ENCODE results near the gene EXOC6. TPM values are rescaled to one million over a fixed set of nuclear protein-coding genes. Genes with fewer than 3 reads are reported as not detected.

EXOC6 gene
- polyA plus RNA-seq, 3 donors: 3.8 to 5.6 (median 5.1) TPM

DNA sequence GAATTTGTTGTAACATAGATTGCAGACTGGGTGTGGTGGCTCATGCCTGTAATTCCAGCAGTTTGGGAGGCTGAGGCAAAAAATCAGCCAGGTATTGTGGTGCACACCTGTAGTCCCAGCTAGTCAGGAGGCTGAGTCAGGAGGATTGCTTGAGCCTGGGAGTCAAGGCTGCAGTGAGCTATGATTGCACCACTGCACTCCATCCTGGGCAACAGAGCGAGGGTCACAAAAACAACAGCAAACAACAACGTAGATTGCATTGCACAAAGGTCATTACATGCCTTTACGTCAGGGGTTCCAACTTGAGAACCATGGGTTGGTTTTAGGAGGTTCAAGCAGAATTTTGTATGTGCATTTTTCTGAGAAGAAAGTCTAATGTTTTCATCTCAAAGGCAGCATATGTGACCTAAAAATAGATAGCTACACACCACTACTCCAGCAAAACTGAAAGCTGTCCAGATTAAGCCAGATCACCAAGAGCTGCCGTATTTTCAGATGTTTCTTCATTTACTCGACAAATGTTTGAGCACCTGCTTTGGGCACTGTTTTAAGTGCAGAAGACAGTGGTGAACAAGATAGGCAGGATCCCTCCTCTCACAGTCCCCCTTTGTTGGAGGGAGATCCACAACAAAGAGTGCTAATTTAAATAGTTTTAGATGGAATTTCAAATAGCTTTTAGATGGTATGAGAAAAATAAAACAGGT, 183.9 kb downstream of the EXOC6 start:
- H3K27ac ChIP-seq (ENCODE audit: low read depth, low read length): no peak overlapping the region
- 87 to 93% (median 92%) methylated on average over 5 of the region's 5 CpGs for WGBS, 3 donors

DNA sequence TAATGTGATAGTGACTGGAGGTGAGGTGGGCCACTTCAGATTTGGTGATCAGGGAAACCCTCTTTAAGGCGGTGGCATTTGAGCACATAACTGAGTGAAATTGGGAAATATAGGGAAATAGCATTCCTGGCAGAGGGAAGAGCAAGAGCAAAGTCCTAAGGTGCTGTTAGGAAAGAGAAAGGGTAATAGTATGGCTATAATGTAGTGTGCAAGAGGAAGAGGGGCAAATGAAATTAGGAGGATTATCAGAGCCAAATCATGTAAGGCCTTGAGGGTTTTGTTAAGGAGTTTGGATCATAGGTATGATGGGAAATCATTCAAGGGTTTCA, 184.5 kb downstream of the EXOC6 start:
- 94 to 100% (median 100%) methylated on average over 1 of the region's 1 CpG for WGBS, 3 donors
- H3K27ac ChIP-seq (ENCODE audit: low read depth, low read length): no peak overlapping the region

DNA sequence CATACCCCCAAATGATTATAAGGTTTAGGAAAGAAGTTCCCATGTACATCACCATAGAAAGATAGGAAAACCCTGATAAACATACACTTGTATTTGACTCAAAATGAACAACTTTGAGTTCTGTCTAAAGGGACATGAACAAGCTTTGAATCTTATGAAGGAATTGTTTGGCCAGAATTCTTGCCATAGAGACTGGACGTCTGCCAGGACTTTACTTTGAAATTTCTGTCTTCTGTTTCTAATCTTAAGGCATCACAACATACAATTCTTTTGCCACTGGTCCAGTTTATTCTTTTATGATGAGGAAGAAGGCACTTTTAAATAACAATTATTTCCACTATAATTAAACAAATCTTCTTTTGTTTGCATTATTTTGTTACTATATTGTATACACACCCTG, 186.1 kb downstream of the EXOC6 start:
- no peak overlapping the region for H3K27ac ChIP-seq (ENCODE audit: low read depth, low read length)
- 46 to 64% (median 61%) methylated on average over 1 of the region's 1 CpG for WGBS, 3 donors

DNA sequence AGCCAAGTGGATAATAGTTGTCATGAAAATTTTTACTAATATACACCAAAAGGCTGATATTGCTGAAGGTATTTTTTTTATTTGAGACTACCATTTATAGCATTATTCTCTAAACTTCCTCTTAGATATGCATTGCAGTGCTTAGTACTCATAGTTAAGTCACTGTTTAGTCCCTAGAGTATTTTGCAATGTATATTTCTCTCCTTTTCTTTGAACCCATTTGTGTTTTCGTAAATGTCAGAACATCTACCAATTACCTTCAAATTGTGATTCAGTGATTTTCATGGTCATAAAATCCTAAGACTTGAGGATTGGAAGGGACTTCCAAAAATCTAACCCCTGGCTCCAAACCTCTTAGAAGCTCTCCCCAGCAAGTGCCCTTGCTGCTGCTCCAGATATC, 190.8 kb downstream of the EXOC6 start:
- 96 to 100% (median 97%) methylated on average over 1 of the region's 1 CpG for WGBS, 3 donors
- no peak overlapping the region for H3K27ac ChIP-seq (ENCODE audit: low read depth, low read length)

DNA sequence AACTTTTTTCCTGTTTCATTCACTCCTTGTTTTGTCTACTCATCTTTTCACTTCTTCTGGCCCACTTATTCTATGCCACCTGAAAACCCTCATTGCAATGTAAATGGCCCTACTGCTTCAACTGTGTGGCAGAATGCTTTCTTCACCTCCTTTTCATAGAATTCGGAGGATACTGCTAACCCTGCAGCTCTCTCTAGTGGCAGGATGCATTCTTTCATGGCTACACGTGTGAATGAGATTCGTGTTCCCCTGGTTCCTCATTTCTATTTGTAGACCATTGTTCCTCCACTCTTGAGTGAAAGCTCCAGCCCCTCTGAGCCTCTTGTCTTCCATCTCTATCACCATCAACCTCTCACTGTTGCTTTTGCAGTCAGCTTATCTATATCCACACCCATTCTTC, 191.4 kb downstream of the EXOC6 start:
- WGBS, 3 donors: 27 to 54% (median 32%) methylated on average over 3 of the region's 3 CpGs
- no peak overlapping the region for H3K27ac ChIP-seq (ENCODE audit: low read depth, low read length)

DNA sequence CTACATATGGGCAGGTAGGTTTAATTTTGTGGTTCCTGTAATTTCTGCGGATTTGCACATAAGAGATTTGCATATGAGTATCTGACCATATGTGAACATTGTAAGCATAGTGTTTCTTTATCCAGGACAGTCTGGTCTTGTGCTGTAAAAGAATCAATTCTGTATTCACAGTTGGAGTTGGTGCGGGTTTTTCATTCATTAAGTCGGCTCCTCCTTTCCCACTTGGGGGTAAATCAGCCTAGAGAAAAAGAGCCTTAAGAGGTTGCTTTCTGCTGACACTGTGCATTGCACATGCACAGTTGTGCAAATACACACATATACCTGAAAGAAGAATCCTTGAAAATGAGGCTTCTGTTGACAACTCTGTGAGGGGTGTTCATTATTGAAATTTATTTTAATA, 206.2 kb downstream of the EXOC6 start:
- 89 to 95% (median 89%) methylated on average over 3 of the region's 3 CpGs for WGBS, 3 donors

DNA sequence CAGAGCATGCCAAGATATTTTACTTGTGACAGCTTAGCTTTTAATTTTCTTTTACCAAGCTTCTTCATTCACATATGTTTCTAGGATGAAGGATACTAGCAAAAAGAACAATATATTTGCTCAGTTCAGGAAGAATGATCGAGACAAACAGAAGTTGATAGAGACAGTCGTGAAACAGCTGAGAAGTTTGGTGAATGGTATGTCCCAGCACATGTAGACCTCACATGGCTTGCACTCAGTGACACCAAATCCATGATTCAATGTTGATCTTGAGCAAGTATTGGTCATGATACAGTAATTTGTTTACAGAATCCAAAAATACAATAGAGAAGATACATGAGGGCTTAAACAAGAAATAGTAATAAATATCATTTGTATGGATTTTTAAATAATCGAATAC, 209.8 kb downstream of the EXOC6 start:
- WGBS, 3 donors: 95 to 97% (median 96%) methylated on average over 3 of the region's 3 CpGs
- no peak overlapping the region for H3K27ac ChIP-seq (ENCODE audit: low read depth, low read length)

More for the DNA sequence above, 206.2 kb downstream of the EXOC6 start:
- no peak overlapping the region for H3K27ac ChIP-seq (ENCODE audit: low read depth, low read length)

DNA sequence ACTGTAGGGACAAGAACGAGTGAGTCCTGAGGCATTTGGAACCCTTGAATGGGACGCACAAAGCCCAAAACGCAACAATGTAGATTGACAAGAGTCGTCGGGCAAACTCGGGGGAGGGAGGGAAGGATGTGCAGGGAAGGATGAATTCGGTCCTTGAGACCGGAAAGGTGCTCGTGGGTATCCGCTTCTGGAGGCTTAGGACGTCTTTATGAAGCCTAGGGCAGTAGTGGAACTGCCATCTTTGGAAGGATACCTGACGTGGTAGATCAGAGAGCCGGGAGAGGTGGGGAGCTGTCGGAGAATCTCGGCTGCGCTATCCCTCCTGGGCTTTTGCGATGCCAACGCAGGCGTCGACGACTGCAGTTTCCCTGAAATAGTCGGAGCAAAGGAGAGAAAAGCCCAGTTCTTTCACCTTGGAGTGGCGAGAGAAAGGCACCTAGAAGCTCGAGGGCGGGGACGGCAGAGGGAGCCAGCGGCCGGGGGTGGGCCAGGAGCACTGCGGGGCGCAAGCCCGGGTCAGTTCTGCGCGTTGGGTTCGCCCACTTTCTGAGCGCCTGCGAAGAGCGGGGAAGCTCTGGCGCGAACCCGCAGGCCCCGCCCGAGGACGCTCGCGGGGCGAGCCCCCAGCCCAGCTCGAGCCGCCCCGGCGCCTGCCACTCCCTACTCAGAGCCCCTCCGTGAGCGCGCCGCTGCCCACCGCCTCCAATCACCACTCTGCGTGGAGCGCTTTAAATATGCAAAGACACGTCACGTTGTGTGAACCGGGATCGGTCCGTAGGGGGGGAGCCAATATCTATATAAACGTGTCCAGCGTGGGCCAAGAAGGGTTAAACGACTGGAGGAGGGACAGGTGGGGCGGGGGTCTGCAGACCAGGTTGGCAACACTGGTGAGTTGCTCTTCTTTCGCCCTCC, 211.9 kb downstream of the EXOC6 start, which contains the start of gene CYP26C1:
Gene CYP26C1 (plus strand): TSS at position 824 of the 912 bp plus-strand sequence. CDS start 466 bp downstream, outside the sequence.
- 33 to 51% (median 42%) methylated on average over 56 to 67 of the region's 67 CpGs for WGBS, 3 donors
- no peak within 1 kb of the TSS for H3K27ac ChIP-seq (ENCODE audit: low read depth, low read length)

DNA sequence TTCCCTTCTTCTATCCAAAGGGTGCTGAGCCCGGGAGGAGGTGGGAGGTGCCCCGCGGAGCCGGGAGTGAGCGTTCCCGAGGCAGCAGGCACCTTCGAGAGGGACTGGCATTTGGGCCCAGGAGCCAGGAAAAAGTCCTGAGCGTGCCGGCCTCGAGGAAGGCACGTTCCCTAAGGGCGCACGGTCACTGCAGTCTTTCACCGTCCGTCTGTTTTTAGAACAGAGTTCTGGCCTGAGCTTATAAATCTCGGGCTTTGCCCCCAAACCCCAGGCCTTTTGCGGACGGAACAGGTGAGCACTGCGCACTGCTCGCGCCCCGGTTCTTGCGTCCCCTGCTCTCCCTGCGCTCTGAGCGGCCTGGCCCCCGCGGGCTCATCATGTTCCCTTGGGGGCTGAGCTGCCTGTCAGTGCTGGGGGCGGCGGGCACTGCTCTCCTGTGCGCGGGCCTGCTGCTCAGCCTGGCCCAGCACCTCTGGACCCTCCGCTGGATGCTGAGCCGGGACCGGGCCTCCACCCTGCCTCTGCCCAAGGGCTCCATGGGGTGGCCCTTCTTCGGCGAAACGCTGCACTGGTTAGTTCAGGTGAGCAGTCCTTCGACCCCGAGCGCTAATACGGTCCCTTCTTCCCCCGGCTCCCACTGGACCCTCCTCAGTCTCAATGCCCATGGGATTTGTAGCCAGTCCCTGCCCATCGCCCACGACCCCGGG, 212.7 kb downstream of the EXOC6 start:
- 32 to 49% (median 37%) methylated on average over 45 of the region's 45 CpGs for WGBS, 3 donors

DNA sequence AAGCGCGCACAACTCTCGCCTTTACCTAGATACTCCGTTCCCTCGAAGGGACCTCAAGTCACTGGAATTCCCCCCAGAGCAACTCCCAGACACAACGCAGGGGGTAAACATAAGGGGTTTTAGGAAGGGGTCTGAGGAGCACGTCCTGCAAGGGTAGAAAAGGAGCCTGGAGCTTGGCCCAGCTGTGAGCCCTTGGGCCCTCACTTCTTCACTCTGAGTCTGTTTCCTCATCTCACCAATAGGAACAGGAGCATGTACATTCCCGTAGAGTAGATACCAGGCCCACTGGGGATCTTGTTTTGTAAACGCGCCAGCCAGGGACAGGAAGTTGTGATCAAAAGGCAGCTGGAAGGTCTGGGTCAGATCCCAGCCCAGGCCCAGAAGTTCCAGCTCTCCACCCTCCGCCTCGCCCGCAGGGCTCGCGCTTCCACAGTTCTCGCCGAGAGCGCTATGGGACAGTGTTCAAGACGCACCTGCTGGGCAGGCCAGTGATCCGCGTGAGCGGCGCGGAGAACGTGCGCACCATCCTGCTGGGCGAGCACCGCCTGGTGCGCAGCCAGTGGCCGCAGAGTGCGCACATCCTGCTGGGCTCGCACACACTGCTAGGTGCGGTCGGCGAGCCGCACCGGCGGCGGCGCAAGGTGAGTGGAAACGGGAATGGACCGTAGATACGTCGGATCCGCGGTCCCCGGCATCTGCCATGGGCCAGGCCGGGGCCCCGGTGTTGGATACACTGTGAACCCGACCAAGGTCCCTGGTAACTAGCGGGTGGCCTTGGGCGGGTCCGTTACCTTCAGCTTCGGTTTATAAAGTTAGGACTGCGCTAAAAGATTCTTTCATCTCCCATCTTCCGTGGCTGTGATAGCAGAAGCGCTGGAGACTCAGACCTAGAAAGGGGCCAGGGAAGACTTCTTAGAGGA, 213.5 kb downstream of the EXOC6 start:
- no peak overlapping the region for H3K27ac ChIP-seq (ENCODE audit: low read depth, low read length)
- 5 to 13% (median 6%) methylated on average over 57 of the region's 57 CpGs for WGBS, 3 donors

More for the DNA sequence above, 212.7 kb downstream of the EXOC6 start:
- no peak overlapping the region for H3K27ac ChIP-seq (ENCODE audit: low read depth, low read length)

DNA sequence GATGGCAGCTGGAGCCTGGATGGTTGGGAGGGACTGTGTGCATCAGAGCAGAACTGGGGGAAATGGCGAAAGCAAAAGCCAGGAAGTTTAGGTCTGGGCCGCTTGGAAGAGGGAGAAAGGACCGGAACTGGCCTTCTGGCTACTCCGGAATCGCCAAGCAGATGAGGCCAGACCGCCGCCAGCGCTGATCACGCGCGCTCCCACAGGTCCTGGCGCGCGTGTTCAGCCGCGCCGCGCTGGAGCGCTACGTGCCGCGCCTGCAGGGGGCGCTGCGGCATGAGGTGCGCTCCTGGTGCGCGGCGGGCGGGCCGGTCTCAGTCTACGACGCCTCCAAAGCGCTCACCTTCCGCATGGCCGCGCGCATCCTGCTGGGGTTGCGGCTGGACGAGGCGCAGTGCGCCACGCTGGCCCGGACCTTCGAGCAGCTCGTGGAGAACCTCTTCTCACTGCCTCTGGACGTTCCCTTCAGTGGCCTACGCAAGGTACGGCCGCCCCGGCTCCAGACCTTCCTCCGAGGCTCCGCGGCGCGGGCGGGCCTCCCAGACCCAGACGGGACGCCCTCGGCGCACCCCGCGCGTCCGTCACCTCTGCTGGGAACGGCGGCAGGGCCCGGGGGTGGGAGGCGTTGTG, 214.3 kb downstream of the EXOC6 start:
- 2 to 4% (median 2%) methylated on average over 66 to 68 of the region's 68 CpGs for WGBS, 3 donors
- no peak overlapping the region for H3K27ac ChIP-seq (ENCODE audit: low read depth, low read length)

DNA sequence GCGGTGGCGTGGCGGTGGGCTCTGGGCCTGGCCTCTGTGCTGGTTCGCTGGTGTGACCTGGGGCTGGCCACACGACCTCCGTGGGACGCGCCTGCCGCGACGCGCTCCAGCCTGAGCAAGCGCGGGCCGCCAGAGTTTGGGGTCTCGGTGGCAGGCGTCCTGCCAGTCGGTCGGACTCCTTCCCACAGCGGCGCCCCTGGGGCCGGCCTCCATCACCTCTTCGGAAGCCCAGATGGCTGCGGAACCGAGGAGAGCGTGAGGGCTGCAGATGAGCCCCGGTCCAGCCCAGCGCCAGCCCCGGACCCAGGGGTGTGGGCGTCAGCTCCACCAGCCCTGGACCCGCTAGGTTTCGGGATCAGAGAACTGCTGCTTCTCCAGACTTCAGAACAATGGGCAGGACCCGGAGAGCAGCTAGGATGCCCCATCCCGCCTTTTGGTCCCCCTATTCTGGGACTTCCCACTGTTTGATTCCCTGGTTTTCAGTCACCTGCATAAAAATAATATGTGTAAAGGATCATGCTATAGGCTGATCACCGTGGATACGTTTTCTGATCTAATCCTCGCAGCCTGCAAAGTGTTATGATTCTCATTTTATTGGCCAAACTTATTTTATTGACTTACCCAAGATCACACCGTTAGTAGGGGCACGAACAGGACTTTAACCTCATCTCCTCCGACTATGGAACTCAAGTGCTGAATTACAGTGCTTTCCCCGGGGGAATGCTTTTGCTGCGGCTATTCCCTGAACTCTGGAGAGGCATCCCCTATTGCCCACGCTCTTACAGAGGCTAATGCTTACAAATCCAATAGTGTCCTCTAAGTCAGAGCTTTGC, 215.0 kb downstream of the EXOC6 start:
- WGBS, 3 donors: 20 to 27% (median 21%) methylated on average over 39 to 43 of the region's 43 CpGs
- H3K27ac ChIP-seq (ENCODE audit: low read depth, low read length): no peak overlapping the region

DNA sequence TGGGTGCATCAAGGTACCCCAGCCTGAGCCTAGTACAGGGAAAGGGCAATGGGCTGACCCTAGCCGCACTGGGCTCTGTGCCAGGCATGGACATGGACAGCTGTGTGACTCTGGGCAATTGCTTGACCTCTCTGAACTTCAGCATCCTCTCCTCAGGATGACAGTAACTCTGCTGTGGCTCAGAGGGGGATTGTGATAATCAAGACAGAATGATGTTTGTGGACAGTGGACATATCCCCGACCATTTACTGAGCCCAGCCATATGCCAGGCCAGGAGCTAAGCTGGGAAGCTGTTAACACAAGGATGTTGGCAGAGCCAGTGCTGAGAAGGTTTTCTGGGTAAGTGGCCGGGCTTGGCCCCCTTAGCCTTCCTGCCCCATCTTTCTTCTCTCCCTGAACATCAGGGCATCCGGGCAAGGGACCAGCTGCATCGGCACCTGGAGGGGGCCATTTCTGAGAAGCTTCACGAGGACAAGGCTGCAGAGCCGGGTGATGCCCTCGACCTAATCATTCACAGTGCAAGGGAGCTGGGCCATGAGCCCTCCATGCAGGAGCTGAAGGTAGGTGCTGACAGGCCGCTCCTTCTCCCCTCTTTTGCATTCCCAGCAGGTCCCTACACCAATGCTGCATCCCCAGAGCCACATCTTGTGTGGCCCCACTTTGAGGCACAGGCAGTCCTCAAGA, 215.8 kb downstream of the EXOC6 start:
- WGBS, 3 donors: 66 to 76% (median 71%) methylated on average over 9 of the region's 9 CpGs
- H3K27ac ChIP-seq (ENCODE audit: low read depth, low read length): no peak overlapping the region

DNA sequence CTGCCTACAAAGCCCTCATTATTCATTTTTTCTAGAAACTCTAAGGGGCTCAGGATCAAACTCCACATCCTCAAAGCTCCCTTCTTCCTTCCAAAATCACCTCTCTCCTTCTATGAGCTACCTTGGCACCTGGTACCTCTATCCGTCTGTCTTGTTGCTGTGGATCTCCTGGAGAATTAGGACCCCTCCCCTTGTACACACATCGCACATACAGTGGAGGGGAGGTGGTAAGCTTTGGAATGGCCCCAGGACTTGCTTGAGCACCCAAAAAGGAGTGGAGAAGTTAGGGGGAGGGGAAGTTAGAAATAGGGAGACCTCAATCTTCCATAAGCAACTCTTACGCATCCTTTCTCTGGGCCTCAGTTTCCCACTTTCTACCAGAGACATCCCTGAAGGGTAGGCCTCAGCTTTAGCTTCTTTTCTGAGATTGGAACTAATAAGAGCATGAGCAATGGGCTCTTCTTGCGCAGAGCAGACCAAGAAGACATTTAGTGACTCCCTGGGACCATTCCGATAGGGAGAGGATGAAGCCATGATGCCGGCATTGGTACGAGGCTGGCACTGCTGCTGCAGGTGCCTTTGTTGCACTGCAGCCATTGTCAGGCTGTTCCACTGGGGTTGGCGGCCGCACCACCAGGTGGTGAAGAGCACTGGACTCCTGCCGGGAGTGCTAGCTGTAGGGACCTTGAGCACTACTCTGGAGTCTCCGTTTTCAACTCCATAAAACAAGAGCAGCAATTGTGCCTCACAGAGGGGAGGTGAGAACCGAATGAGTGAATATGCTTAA, 216.7 kb downstream of the EXOC6 start:
- 63 to 75% (median 73%) methylated on average over 12 of the region's 12 CpGs for WGBS, 3 donors
- H3K27ac ChIP-seq (ENCODE audit: low read depth, low read length): no peak overlapping the region

DNA sequence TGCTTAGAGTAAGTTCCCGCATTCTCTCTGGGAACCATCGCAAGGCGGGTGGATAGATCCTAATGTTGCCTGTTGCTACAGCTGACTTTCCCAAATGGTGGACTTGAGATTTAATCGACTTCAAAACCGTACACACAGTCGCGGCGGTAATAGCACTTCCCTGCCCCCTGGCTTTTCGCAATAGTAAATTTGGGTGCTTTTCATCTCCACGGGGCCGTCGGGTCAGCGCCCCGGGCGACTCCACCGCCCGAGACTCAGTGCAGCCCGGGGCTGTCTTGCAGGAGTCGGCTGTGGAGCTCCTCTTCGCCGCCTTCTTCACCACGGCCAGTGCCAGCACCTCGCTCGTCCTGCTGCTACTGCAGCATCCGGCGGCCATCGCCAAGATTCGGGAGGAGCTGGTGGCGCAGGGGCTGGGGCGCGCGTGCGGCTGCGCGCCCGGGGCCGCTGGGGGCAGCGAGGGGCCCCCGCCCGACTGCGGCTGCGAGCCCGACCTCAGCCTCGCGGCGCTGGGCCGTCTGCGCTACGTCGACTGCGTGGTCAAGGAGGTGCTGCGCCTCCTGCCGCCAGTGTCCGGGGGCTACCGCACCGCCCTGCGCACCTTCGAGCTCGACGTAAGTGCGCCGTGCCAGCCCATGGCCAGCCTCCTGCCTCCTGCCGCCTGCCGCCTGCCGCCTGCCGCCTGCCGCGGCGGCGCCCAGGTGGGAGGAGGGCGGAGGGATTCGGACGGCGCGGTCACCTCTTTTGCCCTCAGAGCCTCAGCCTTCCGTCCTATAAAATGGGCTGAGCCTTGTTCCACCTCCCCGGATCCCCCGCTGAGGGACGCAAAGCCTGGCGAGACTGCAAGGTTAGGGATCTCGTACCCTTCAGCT, 217.6 kb downstream of the EXOC6 start:
- 6 to 10% (median 7%) methylated on average over 68 to 81 of the region's 81 CpGs for WGBS, 3 donors
- H3K27ac ChIP-seq (ENCODE audit: low read depth, low read length): no peak overlapping the region
